ENCODE measurements around the gene FARS2. TPM values are rescaled to one million over a fixed set of nuclear protein-coding genes. Genes with fewer than 3 reads are reported as not detected.

FARS2 gene
- total RNA-seq, 1 donor from 2014 or later = 8.2 TPM

DNA sequence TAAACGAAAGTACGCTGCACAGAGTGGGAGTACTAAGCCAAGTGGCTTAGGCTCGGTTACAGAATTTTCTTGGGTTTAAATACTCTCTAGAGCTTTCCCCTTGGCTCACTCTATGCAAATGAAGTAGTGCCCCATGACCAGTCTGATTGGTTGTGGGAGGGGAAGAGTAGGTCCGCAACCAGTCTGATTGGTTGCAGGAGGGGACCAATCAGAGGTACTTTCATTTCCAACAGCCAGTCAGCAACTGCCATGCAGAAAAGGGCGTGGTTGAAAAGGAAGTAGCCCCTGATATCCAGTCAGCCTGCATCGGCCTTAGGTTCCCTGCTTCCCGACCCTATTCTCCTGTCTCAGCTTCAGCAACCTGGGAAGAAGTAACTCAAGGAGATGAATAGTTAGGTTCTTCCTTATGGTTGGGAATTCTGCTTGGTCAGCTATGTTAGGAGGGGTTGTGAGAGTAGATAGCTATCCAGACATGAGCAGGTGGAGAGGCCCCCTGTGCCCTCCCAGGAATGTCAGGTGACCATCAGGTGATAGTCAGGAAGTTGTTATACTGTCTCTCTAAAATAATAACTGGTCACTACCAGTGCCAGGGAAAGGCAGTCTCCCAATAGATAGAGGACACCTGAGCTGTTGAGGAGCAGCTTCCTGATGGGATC lies 57.4 kb downstream of the FARS2 start:
- Histone ChIP-seq H3K4me3 (ENCODE audit: low read depth, low read length) (no peak overlapping the region), H3K27me3 (ENCODE audit: control insufficient read depth, insufficient read depth, low read length) (no peaks in the 10 kb centered on the region), H3K36me3 (ENCODE audit: control insufficient read depth, insufficient read depth, low read length) (no peaks in the 10 kb centered on the region)
- DNase-seq (ENCODE audit: low read depth) = no peak
- TF ChIP-seq, protein P1, sequence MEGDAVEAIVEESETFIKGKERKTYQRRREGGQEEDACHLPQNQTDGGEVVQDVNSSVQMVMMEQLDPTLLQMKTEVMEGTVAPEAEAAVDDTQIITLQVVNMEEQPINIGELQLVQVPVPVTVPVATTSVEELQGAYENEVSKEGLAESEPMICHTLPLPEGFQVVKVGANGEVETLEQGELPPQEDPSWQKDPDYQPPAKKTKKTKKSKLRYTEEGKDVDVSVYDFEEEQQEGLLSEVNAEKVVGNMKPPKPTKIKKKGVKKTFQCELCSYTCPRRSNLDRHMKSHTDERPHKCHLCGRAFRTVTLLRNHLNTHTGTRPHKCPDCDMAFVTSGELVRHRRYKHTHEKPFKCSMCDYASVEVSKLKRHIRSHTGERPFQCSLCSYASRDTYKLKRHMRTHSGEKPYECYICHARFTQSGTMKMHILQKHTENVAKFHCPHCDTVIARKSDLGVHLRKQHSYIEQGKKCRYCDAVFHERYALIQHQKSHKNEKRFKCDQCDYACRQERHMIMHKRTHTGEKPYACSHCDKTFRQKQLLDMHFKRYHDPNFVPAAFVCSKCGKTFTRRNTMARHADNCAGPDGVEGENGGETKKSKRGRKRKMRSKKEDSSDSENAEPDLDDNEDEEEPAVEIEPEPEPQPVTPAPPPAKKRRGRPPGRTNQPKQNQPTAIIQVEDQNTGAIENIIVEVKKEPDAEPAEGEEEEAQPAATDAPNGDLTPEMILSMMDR (IDR thresholded peaks at IDR 0.05; ENCODE audit: insufficient read depth, low read length, poor library complexity, severe bottlenecking) = no peak

GRCh38 chr6:5323979-5324378 lies 62.7 kb downstream of the FARS2 start:
- Histone ChIP-seq H3K36me3 (ENCODE audit: control insufficient read depth, insufficient read depth, low read length) (no peaks in the 10 kb centered on the region), H3K27me3 (ENCODE audit: control insufficient read depth, insufficient read depth, low read length) (no peaks in the 10 kb centered on the region), H3K4me3 (ENCODE audit: low read depth, low read length) (no peak overlapping the region)
- TF ChIP-seq, protein P1 (IDR thresholded peaks at IDR 0.05; ENCODE audit: insufficient read depth, low read length, poor library complexity, severe bottlenecking) = no peak
- no peak for DNase-seq (ENCODE audit: low read depth)

GRCh38 chr6:5325173-5325572 lies 63.9 kb downstream of the FARS2 start:
- Histone ChIP-seq H3K27me3 (ENCODE audit: control insufficient read depth, insufficient read depth, low read length) (no peaks in the 10 kb centered on the region), H3K4me3 (ENCODE audit: low read depth, low read length) (no peak overlapping the region), H3K36me3 (ENCODE audit: control insufficient read depth, insufficient read depth, low read length) (no peaks in the 10 kb centered on the region)
- DNase-seq (ENCODE audit: low read depth) = no peak
- TF ChIP-seq, protein P1 (IDR thresholded peaks at IDR 0.05; ENCODE audit: insufficient read depth, low read length, poor library complexity, severe bottlenecking) = no peak

GRCh38 chr6:5326022-5326641 lies 64.8 kb downstream of the FARS2 start:
- Histone ChIP-seq H3K36me3 (ENCODE audit: control insufficient read depth, insufficient read depth, low read length) (no peaks in the 10 kb centered on the region), H3K27me3 (ENCODE audit: control insufficient read depth, insufficient read depth, low read length) (no peaks in the 10 kb centered on the region), H3K4me3 (ENCODE audit: low read depth, low read length) (no peak overlapping the region)
- no peak for DNase-seq (ENCODE audit: low read depth)
- TF ChIP-seq, protein P1 (IDR thresholded peaks at IDR 0.05; ENCODE audit: insufficient read depth, low read length, poor library complexity, severe bottlenecking) = no peak

DNA sequence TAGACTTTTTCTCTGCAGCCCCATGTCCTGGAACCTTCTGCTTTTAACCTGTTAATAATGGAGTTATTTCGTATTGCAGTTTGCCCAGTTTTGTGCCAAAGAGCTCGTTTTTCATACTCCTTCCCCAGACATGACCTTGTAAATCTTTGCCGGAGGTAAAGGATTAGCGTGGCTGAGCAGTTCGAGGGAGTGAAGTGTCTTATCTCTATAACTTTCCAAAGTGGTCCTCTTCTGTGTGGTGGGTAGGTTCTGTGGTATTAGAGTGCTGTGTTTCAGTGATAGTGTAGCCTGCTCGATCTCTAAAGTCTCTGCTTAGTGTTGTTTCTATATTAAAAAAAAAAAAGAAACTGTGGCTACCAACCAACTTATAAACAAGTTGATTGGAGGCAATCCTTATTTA lies 67.5 kb downstream of the FARS2 start:
- no peak for DNase-seq (ENCODE audit: low read depth)
- Histone ChIP-seq H3K36me3 (ENCODE audit: control insufficient read depth, insufficient read depth, low read length) (no peaks in the 10 kb centered on the region), H3K4me3 (ENCODE audit: low read depth, low read length) (no peak overlapping the region), H3K27me3 (ENCODE audit: control insufficient read depth, insufficient read depth, low read length) (no peaks in the 10 kb centered on the region)
- TF ChIP-seq, protein P1 (IDR thresholded peaks at IDR 0.05; ENCODE audit: insufficient read depth, low read length, poor library complexity, severe bottlenecking) = no peak

Measured in kidney epithelial cell (primary cell).